HUES64 (cell line): ENCODE results near the gene MED13. TPM values are rescaled to one million over a fixed set of nuclear protein-coding genes. Genes with fewer than 3 reads are reported as not detected.

Source experiments
- H3K27ac ChIP-seq: 2 replicates; pipeline ENCODE4 v1.7.0; 2013; ENCODE audit warnings: low read depth, low read length, inconsistent platforms
- H3K27me3 ChIP-seq: 2 replicates; pipeline ENCODE4 v1.6.1; 2013; ENCODE audit warnings: mild to moderate bottlenecking, low read length; ENCODE audit not compliant: insufficient read depth
- H3K36me3 ChIP-seq: 2 replicates; pipeline ENCODE4 v1.6.1; 2013; ENCODE audit warnings: mild to moderate bottlenecking, low read length; ENCODE audit not compliant: insufficient read depth
- H3K4me1 ChIP-seq: 2 replicates; pipeline ENCODE4 v1.6.1; 2013; ENCODE audit warnings: mild to moderate bottlenecking, low read length, moderate library complexity; ENCODE audit not compliant: insufficient read depth
- H3K4me3 ChIP-seq: 2 replicates; pipeline ENCODE4 v1.5.1; 2013; ENCODE audit warnings: mild to moderate bottlenecking, low read length, moderate library complexity
- H3K9ac ChIP-seq: 2 replicates; pipeline ENCODE4 v1.6.1; 2013; ENCODE audit warnings: mild to moderate bottlenecking, low read depth, low read length
- H3K9me3 ChIP-seq: 2 replicates; pipeline ENCODE4 v1.6.1; 2013; ENCODE audit warnings: low read depth, low read length; ENCODE audit not compliant: insufficient read depth
- WGBS: fragments of 150-250, 120-280 bp; methylation state at CpG from one replicate; pipeline ENCODE4 v1.1.7; 2013; ENCODE audit warnings: missing lambda C conversion rate; 5-methylcytosine and 5-hydroxymethylcytosine counted together
- polyA plus RNA-seq, 2 experiments: library from polyadenylated mRNA; stranded (reverse); fragments of 50-300 nt; gene quantifications; one replicate each; pipeline ENCODE4 v1.2.3, GENCODE V29; 2013

MED13 gene, protein sequence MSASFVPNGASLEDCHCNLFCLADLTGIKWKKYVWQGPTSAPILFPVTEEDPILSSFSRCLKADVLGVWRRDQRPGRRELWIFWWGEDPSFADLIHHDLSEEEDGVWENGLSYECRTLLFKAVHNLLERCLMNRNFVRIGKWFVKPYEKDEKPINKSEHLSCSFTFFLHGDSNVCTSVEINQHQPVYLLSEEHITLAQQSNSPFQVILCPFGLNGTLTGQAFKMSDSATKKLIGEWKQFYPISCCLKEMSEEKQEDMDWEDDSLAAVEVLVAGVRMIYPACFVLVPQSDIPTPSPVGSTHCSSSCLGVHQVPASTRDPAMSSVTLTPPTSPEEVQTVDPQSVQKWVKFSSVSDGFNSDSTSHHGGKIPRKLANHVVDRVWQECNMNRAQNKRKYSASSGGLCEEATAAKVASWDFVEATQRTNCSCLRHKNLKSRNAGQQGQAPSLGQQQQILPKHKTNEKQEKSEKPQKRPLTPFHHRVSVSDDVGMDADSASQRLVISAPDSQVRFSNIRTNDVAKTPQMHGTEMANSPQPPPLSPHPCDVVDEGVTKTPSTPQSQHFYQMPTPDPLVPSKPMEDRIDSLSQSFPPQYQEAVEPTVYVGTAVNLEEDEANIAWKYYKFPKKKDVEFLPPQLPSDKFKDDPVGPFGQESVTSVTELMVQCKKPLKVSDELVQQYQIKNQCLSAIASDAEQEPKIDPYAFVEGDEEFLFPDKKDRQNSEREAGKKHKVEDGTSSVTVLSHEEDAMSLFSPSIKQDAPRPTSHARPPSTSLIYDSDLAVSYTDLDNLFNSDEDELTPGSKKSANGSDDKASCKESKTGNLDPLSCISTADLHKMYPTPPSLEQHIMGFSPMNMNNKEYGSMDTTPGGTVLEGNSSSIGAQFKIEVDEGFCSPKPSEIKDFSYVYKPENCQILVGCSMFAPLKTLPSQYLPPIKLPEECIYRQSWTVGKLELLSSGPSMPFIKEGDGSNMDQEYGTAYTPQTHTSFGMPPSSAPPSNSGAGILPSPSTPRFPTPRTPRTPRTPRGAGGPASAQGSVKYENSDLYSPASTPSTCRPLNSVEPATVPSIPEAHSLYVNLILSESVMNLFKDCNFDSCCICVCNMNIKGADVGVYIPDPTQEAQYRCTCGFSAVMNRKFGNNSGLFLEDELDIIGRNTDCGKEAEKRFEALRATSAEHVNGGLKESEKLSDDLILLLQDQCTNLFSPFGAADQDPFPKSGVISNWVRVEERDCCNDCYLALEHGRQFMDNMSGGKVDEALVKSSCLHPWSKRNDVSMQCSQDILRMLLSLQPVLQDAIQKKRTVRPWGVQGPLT (N-terminal part only)
- polyA plus RNA-seq (2013, experiment 1 of 2) = 19.8 TPM
- 20.2 TPM for polyA plus RNA-seq (2013, experiment 2 of 2)

DNA sequence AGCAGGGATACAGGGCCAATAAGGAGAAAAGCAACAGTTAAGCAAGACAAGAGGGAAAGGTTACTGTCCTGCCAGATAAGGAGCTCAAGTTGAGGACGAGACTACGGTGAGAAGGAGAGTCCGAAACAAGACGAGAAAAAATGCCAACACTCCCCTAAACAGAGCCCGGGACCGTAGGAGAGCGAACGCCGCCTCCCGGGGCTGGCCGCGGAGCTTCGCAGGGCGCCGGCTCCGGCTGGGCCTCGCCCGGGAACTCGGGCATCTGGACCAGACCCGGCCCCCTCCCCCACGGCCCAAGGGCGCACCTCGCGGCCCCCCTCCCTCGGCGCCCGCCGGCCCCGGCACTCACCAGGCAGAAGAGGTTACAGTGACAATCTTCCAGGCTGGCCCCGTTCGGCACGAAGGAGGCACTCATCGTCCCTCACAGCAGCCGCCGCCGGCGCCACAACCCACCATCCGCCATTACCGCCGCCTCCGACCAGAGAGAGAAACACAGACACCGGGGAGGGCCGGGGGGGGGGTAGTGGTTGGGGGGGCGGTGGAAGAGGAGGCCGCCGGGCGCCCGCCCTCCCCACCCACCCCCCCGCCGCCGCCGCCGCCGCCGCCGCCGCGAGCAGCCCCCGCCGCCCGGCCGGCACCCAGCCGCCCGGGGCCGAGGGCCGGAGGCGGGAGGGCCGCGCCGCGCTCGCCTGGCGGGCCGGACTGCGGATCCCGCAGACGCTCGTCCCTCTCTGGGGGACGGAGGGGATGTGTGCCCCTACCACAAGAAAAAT, at the start of gene MED13:
MED13 (minus strand) TSS at position 488 of the 773 bp plus-strand sequence; CDS start at position 415, 73 bp downstream.
- peak within 1 kb of the TSS; percentile 98 for H3K27ac ChIP-seq
- under 1% methylated on average over 52 of the region's 79 CpGs for WGBS
- H3K4me1 ChIP-seq = peaks cover 22% of the 10 kb centered on the region
- no peaks in the 10 kb centered on the region for H3K27me3 ChIP-seq
- H3K36me3 ChIP-seq = peaks cover 26% of the 10 kb centered on the region
- no peaks in the 10 kb centered on the region for H3K9me3 ChIP-seq
- H3K4me3 ChIP-seq = peak within 1 kb of the TSS; percentile 91
- H3K9ac ChIP-seq = peak within 1 kb of the TSS; percentile 98

DNA sequence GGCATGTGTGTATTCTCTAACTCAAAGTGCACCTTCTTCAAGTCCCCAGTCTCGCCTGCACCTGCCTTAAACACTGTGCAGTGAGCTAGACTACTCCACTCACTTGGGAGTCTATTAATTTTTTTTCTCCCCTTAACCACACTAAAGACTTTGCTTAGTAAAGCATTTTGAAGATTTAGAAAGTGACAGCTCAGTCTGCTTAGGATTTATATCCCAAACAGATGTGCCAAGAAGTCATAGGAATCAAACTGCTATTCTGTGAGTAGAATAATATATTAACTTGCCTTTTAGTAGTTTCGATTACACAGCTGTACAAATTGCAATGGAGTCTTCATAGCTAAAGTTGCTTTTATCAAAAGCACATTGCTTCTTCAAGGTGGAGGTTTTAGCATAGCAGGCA, 47.2 kb upstream of the MED13 start:
- Histone ChIP-seq H3K4me1 (no peaks in the 10 kb centered on the region), H3K9me3 (no peaks in the 10 kb centered on the region), H3K27ac (no peak overlapping the region), H3K36me3 (no peaks in the 10 kb centered on the region), H3K4me3 (no peak overlapping the region), H3K9ac (no peak overlapping the region), H3K27me3 (no peaks in the 10 kb centered on the region)
- WGBS = 91% methylated on average over 2 of the region's 2 CpGs

DNA sequence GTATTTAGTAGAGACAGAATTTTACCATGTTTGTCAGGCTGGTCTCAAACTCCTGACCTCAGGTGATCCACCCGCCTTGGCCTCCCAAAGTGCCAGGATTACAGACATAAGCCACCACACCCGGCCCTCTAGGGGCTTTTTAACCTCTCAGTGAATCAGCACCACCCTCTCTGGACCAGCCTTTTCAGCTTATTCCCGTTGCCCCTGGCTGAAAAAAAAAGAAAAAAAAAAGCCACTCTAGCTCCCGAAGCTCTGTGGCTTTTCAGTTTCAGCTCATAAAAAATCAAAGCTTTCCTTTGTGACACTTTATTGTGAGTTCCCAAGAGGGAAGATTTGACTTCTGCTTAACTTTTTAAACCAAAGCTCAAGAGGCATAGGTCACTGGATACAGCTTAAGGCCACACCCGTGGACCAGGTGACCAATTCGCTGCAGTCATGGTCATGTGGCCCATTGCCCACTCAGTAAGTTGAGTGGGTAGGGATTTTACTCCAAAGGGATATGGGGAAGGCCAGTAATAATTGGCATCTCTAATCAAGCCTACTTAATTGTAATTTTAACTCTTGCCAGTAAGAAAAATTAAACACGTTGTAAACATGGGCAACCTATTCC, 46.6 kb upstream of the MED13 start:
- H3K9ac ChIP-seq = no peak overlapping the region
- H3K36me3 ChIP-seq = no peaks in the 10 kb centered on the region
- 79% methylated on average over 7 of the region's 7 CpGs for WGBS

DNA sequence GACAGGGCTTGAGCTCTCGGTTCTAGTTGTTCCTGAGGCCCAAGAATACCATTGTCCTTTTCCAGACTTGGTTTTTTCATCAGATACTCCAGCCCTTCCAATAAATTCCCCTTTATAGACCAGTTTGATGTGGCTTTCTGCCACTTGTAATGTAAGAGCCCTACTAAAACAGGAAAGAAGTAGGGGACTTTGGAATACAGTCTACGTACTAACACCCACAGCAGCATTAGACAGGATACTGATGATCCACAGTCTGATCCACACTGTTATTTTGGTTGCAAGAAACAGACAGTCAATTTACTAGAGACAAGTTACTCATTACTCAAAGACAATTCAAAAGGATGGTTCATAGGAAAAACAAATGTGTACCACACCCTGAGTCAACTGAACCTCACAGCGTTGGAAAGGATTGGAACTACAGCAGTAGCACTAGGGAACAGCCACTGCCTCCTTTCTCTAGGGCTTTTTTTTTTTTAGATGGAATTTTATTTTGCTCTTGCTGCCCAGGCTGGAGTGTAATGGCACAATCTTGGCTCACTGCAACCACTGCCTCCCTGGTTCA, 45.9 kb upstream of the MED13 start:
- no peaks in the 10 kb centered on the region for H3K27me3 ChIP-seq
- H3K9ac ChIP-seq = no peak overlapping the region
- no peaks in the 10 kb centered on the region for H3K4me1 ChIP-seq
- H3K27ac ChIP-seq = no peak overlapping the region
- H3K4me3 ChIP-seq = no peak overlapping the region
- no peaks in the 10 kb centered on the region for H3K36me3 ChIP-seq
- no peaks in the 10 kb centered on the region for H3K9me3 ChIP-seq
- 92% methylated on average over 3 of the region's 3 CpGs for WGBS

More for the DNA sequence above, 46.6 kb upstream of the MED13 start:
- no peak overlapping the region for H3K4me3 ChIP-seq
- no peaks in the 10 kb centered on the region for H3K9me3 ChIP-seq
- H3K27me3 ChIP-seq = no peaks in the 10 kb centered on the region
- H3K4me1 ChIP-seq = no peaks in the 10 kb centered on the region
- no peak overlapping the region for H3K27ac ChIP-seq

DNA sequence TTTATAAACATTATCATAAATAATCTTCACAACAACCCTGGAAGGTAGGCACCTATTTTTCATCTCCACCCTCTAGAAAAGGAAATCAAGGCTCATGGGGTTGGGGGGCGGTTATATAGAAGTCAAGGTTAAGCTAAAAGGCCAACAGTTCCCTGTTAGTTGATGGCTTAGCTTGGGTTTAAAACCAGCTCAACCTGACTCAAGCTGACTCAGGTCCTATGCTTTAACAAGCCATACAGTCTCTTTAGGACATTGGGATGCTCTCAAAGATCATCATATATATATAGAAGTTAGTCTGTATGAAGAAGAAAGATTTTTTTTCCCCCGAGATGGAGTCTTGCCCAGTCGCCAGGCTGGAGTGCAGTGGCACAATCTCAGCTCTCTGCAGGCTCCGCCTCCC, 44.8 kb upstream of the MED13 start:
- H3K9me3 ChIP-seq = no peaks in the 10 kb centered on the region
- no peak overlapping the region for H3K9ac ChIP-seq
- H3K27me3 ChIP-seq = no peaks in the 10 kb centered on the region
- 95% methylated on average over 3 of the region's 4 CpGs for WGBS
- no peak overlapping the region for H3K27ac ChIP-seq
- H3K4me1 ChIP-seq = no peaks in the 10 kb centered on the region
- H3K36me3 ChIP-seq = no peaks in the 10 kb centered on the region
- no peak overlapping the region for H3K4me3 ChIP-seq

DNA sequence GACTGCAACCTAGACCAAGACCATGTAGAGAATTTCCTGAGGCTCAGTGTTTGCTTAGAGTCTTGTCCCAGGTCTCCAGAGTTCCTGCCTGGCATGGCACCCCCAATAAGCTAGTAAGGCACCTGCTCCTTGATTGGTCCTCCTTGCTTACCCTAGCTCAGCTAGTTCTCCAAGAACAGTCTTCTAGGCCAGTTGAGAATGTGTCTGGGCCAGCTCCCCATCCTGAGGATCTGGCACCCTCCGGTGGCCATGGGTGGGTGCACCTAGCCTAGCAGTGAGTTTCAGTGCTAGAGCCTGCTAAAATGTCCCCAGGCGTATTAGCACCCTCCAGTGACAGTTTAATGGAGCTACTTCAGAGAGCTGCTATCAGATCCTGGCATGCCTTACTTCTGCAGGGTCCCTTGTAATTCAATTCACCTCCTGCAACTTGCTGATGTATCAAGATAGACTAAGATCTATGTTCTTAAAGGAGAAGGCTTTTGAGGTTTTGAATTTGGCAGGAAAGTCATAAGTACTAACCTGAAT, 44.4 kb upstream of the MED13 start:
- no peaks in the 10 kb centered on the region for H3K4me1 ChIP-seq
- H3K27me3 ChIP-seq = no peaks in the 10 kb centered on the region
- no peak overlapping the region for H3K27ac ChIP-seq
- WGBS = 46% methylated on average over 2 of the region's 2 CpGs
- H3K36me3 ChIP-seq = no peaks in the 10 kb centered on the region
- H3K4me3 ChIP-seq = no peak overlapping the region
- H3K9ac ChIP-seq = no peak overlapping the region
- H3K9me3 ChIP-seq = no peaks in the 10 kb centered on the region

DNA sequence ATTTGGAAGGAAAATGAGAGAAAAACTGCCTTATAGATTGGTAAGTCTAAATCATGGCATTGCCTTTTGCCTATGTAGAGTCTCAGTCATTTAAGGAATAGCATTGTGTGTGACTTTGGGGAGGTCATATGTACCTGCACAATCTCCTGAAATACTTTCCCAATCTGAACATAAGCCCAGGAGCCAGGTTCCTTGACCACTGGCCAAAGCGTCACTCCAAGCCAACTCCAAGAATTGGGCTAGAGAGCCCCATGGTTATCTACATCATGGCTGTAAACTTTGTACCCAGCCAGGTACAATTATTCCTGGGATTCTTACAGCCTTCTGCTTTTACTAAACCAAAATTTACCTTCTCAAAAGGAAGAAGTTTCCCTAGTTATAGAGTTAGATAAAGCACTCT, 40.8 kb upstream of the MED13 start:
- Histone ChIP-seq H3K27me3 (no peaks in the 10 kb centered on the region; the same call in 1 of the 2 replicates), H3K9me3 (no peaks in the 10 kb centered on the region), H3K36me3 (no peaks in the 10 kb centered on the region), H3K4me1 (no peaks in the 10 kb centered on the region; the same call in 1 of the 2 replicates), H3K9ac (no peak overlapping the region), H3K27ac (no peak overlapping the region), H3K4me3 (no peak overlapping the region)
- 97% methylated on average over 1 of the region's 1 CpG for whole genome bisulfite sequencing

DNA sequence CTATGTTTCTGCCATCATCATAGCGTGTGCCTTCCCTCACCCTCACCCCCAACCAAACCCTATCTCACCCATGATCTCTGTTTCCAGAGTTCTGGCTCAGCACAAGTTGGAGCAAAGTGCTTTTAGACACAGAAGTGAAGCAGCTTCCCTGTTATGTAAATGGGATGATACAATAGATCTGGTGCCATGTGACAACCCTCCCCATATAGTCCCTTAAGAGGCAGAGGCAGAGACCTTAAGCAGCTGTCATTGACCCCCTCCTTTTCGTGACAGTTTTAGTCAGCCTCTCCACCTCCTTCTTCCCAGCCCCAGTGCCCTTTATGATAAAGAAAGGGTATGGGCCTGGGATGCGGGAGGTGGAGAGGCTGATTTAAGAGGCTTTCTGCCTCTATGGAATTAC, 40.3 kb upstream of the MED13 start:
- H3K9ac ChIP-seq = no peak overlapping the region
- whole genome bisulfite sequencing = 79% methylated on average over 1 of the region's 3 CpGs
- H3K27me3 ChIP-seq = no peaks in the 10 kb centered on the region; the same call in 1 of the 2 replicates
- H3K27ac ChIP-seq = no peak overlapping the region
- no peaks in the 10 kb centered on the region for H3K36me3 ChIP-seq
- no peak overlapping the region for H3K4me3 ChIP-seq
- H3K9me3 ChIP-seq = no peaks in the 10 kb centered on the region
- H3K4me1 ChIP-seq = no peaks in the 10 kb centered on the region; the same call in 1 of the 2 replicates

DNA sequence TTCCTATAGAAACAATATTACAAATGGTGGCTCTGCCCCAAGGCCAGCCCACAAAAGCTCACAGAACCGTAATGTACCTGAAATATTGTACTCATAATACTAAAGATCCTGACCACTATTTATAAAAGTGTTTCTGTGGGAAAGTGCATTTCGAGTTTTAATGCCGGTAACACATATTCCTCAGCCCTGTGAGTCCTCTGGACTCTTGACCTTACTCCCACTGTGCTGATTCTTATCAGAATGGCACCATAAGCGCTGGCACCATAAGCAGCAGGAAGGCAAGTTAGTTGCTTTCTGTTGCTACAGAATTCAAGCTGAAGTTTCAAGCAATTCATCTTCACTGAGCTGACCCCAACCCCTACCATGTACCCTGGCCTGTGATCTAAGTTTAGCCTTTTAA, 36.4 kb upstream of the MED13 start:
- 84% methylated on average over 3 of the region's 4 CpGs for WGBS
- no peak overlapping the region for H3K9ac ChIP-seq
- no peaks in the 10 kb centered on the region for H3K36me3 ChIP-seq
- no peaks in the 10 kb centered on the region; the same call in 1 of the 2 replicates for H3K4me1 ChIP-seq
- H3K9me3 ChIP-seq = no peaks in the 10 kb centered on the region
- H3K4me3 ChIP-seq = no peak overlapping the region
- H3K27me3 ChIP-seq = no peaks in the 10 kb centered on the region; the same call in 1 of the 2 replicates
- H3K27ac ChIP-seq = no peak overlapping the region
